Ovary (tissue), 3 donors: ENCODE data around the gene AP3M1.

ENCODE experiments used
- EP300 ChIP-seq: sonication (generic); formaldehyde crosslinking; IDR thresholded peaks from one replicate; pipeline ENCODE4 v1.6.1; 2017; ENCODE audit warnings: antibody characterized with exemption
- POLR2A ChIP-seq: fragments of 450-650 bp; IDR thresholded peaks from one replicate; pipeline ENCODE4 v1.6.1; 2017; ENCODE audit warnings: antibody characterized with exemption, mild to moderate bottlenecking, moderate library complexity
- TF ChIP-seq, protein P1 (sequence below), 3 donors: fragments of 450-650 bp in 2 of 3; fragments of 200-600 bp in 1 of 3; IDR thresholded peaks; one replicate each; pipeline versions ENCODE4 v1.5.1 to v1.8.0; 2016 to 2022; ENCODE audit warnings: antibody characterized with exemption in 3 of 3, mild to moderate bottlenecking in 1 of 3
- donor health status: DM: no; HTN: no; CAD: no.

- TF ChIP-seq, protein P1, sequence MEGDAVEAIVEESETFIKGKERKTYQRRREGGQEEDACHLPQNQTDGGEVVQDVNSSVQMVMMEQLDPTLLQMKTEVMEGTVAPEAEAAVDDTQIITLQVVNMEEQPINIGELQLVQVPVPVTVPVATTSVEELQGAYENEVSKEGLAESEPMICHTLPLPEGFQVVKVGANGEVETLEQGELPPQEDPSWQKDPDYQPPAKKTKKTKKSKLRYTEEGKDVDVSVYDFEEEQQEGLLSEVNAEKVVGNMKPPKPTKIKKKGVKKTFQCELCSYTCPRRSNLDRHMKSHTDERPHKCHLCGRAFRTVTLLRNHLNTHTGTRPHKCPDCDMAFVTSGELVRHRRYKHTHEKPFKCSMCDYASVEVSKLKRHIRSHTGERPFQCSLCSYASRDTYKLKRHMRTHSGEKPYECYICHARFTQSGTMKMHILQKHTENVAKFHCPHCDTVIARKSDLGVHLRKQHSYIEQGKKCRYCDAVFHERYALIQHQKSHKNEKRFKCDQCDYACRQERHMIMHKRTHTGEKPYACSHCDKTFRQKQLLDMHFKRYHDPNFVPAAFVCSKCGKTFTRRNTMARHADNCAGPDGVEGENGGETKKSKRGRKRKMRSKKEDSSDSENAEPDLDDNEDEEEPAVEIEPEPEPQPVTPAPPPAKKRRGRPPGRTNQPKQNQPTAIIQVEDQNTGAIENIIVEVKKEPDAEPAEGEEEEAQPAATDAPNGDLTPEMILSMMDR (IDR thresholded peaks at IDR 0.05): no peak
- TF ChIP-seq POLR2A (no peak), EP300 (no peak)
These were observed 65.7 kb downstream of the AP3M1 start for GRCh38 chr10:74084955-74085354.
